SK-N-SH (cell line): ENCODE data around the gene P2RY10. TPM values are rescaled to one million over a fixed set of nuclear protein-coding genes. Genes with fewer than 3 reads are reported as not detected.

Experiments
- CTCF ChIA-PET: fragments of 300-600, 350-600 bp; formaldehyde crosslinking; extraction: SDS; loops from one replicate; lab custom pipeline; 2021; lab: Yijun Ruan, JAX
- POLR2A ChIA-PET: fragments of 350-600 bp; sonication (Branson Sonifier 250); formaldehyde crosslinking; extraction: SDS; loops from one replicate; lab custom pipeline; 2020; ENCODE audit warnings: antibody characterized with exemption, inconsistent platforms; lab: Yijun Ruan, JAX
- DNase-seq: peaks from one replicate; pipeline ENCODE4 v3.0.0; 2012
- H2AFZ ChIP-seq: fragments of 200-600 bp; sonication (generic); 2 replicates; pipeline ENCODE4 v1.8.1; 2016; ENCODE audit warnings: antibody characterized with exemption, mild to moderate bottlenecking, low read depth
- H3F3A ChIP-seq: fragments of 200-600 bp; sonication (generic); replicated peaks from 2 replicates; pipeline ENCODE3; 2016; ENCODE audit warnings: antibody characterized with exemption, mild to moderate bottlenecking; ENCODE audit not compliant: insufficient read depth
- H3K27ac ChIP-seq, 2 experiments: fragments of 200-500 bp in 1 of 2; fragments of 200-600 bp in 1 of 2; sonication (Bioruptor generic) in 1 of 2; sonication (generic), shearing (Covaris generic) in 1 of 2; 2 replicates each; pipeline versions ENCODE4 v1.5.1 to v1.6.1; 2014 to 2016; ENCODE audit warnings: low read depth in 2 of 2, inconsistent platforms in 1 of 2, low read length in 1 of 2, mild to moderate bottlenecking in 1 of 2, mixed read lengths in 1 of 2
- H3K27me3 ChIP-seq: fragments of 200-600 bp; sonication (generic), shearing (Covaris generic); 2 replicates; pipeline ENCODE4 v1.6.1; 2016; ENCODE audit warnings: mixed run types; ENCODE audit not compliant: insufficient read depth
- H3K36me3 ChIP-seq, 2 experiments: fragments of 200-500 bp in 1 of 2; fragments of 200-600 bp in 1 of 2; sonication (Bioruptor generic) in 1 of 2; sonication (generic) in 1 of 2; replicated peaks in 1 of 2; 2 replicates each; pipeline versions ENCODE3 to v1.5.1; 2014 to 2016; ENCODE audit warnings: low read length in 1 of 2, mild to moderate bottlenecking in 1 of 2; ENCODE audit not compliant: insufficient read depth in 2 of 2, control insufficient read depth in 1 of 2
- H3K4me1 ChIP-seq, 2 experiments: fragments of 200-500 bp in 1 of 2; fragments of 200-600 bp in 1 of 2; sonication (Bioruptor generic) in 1 of 2; sonication (generic), shearing (Covaris generic) in 1 of 2; 2 replicates each; pipeline versions ENCODE4 v1.5.1 to v1.6.1; 2014 to 2016; ENCODE audit warnings: low read depth in 1 of 2, low read length in 1 of 2, mixed run types in 1 of 2; ENCODE audit not compliant: insufficient read depth in 2 of 2, control insufficient read depth in 1 of 2
- H3K4me2 ChIP-seq: fragments of 200-600 bp; sonication (generic), shearing (Covaris generic); 2 replicates; pipeline ENCODE4 v1.6.1; 2017; ENCODE audit warnings: mixed run types
- H3K4me3 ChIP-seq, 2 experiments: fragments of 200-500 bp in 1 of 2; fragments of 200-600 bp in 1 of 2; sonication (Bioruptor generic) in 1 of 2; sonication (generic), shearing (Covaris generic) in 1 of 2; 2 replicates each; pipeline versions ENCODE4 v1.5.1 to v1.8.1; 2014 to 2016; ENCODE audit warnings: low read depth in 2 of 2, inconsistent platforms in 1 of 2, low read length in 1 of 2, mild to moderate bottlenecking in 1 of 2, mixed read lengths in 1 of 2, moderate library complexity in 1 of 2
- H3K79me2 ChIP-seq: fragments of 200-600 bp; sonication (generic); 2 replicates; pipeline ENCODE4 v1.8.1; 2017; ENCODE audit warnings: mild to moderate bottlenecking; ENCODE audit not compliant: insufficient read depth
- H3K9ac ChIP-seq: fragments of 200-600 bp; sonication (generic); 2 replicates; pipeline ENCODE4 v1.6.1; 2017; ENCODE audit warnings: mixed run types
- H3K9me2 ChIP-seq: fragments of 200-600 bp; sonication (generic); 2 replicates; pipeline ENCODE4 v1.6.1; 2017; ENCODE audit warnings: mixed run types
- H3K9me3 ChIP-seq: fragments of 200-600 bp; sonication (generic); 2 replicates; pipeline ENCODE4 v1.6.1; 2017; ENCODE audit warnings: mixed run types, mild to moderate bottlenecking, moderate library complexity
- H4K20me1 ChIP-seq: fragments of 200-600 bp; sonication (generic); 2 replicates; pipeline ENCODE4 v1.6.1; 2017; ENCODE audit warnings: mild to moderate bottlenecking, mixed run types; ENCODE audit not compliant: insufficient read depth
- CTCF ChIP-seq: fragments of 200-600 bp; sonication (generic); IDR thresholded peaks from 2 replicates; pipeline ENCODE4 v1.6.1; 2017; ENCODE audit warnings: antibody characterized with exemption, mild to moderate bottlenecking, moderate library complexity
- FOXJ3 ChIP-seq: sonication (generic); formaldehyde crosslinking; IDR thresholded peaks from 2 replicates; pipeline ENCODE4 v1.5.1; 2020; ENCODE audit warnings: mild to moderate bottlenecking, missing genetic modification reagents
- FOXM1 ChIP-seq: IDR thresholded peaks from 2 replicates; pipeline ENCODE4 v1.4.0; 2012; ENCODE audit warnings: low read depth, mild to moderate bottlenecking
- GABPA ChIP-seq: IDR thresholded peaks from 2 replicates; pipeline ENCODE4 v1.4.0; 2012; ENCODE audit warnings: low read depth, mild to moderate bottlenecking
- IRF3 ChIP-seq: fragments of 150-350 bp; IDR thresholded peaks from 2 replicates; pipeline ENCODE4 v1.6.1; 2016; ENCODE audit warnings: mild to moderate bottlenecking, low read depth, low read length
- JUND ChIP-seq: IDR thresholded peaks from 2 replicates; pipeline ENCODE4 v1.4.0; 2012
- MEF2A ChIP-seq: IDR thresholded peaks from 2 replicates; pipeline ENCODE4 v1.4.0; 2012; ENCODE audit warnings: low read depth, borderline replicate concordance
- NFIC ChIP-seq: IDR thresholded peaks from 2 replicates; pipeline ENCODE4 v1.4.0; 2012; ENCODE audit warnings: borderline replicate concordance
- NRF1 ChIP-seq: IDR thresholded peaks from 2 replicates; pipeline ENCODE4 v1.6.1; 2012; ENCODE audit warnings: low read depth, mild to moderate bottlenecking, low read length
- POLR2AphosphoS5 ChIP-seq: IDR thresholded peaks from 2 replicates; pipeline ENCODE4 v1.6.1; 2012; ENCODE audit warnings: low read depth, low read length
- RAD21 ChIP-seq: IDR thresholded peaks from 2 replicates; pipeline ENCODE4 v1.6.1; 2012; ENCODE audit warnings: mild to moderate bottlenecking, low read length
- SMC3 ChIP-seq: IDR thresholded peaks from 2 replicates; pipeline ENCODE4 v1.6.1; 2012; ENCODE audit warnings: low read depth, low read length, improper control_type of control experiment
- TAF1 ChIP-seq: IDR thresholded peaks from 2 replicates; pipeline ENCODE4 v1.6.1; 2012; ENCODE audit warnings: low read depth, mild to moderate bottlenecking, low read length, moderate library complexity, borderline replicate concordance
- TEAD4 ChIP-seq: IDR thresholded peaks from 2 replicates; pipeline ENCODE4 v1.4.0; 2012; ENCODE audit warnings: mild to moderate bottlenecking, borderline replicate concordance; ENCODE audit not compliant: insufficient read depth
- USF1 ChIP-seq: IDR thresholded peaks from 2 replicates; pipeline ENCODE4 v1.4.0; 2012; ENCODE audit warnings: low read depth, borderline replicate concordance
- YY1 ChIP-seq: IDR thresholded peaks from 2 replicates; pipeline ENCODE4 v1.4.0; 2012; ENCODE audit warnings: low read depth, mild to moderate bottlenecking
- ZBTB33 ChIP-seq: IDR thresholded peaks from 2 replicates; pipeline ENCODE4 v1.4.0; 2012; ENCODE audit warnings: low read depth, borderline replicate concordance
- WGBS: methylation state at CpG from one replicate; pipeline ENCODE4 v1.1.6; 2017; ENCODE audit warnings: low lambda C conversion rate; 5-methylcytosine and 5-hydroxymethylcytosine counted together
- polyA plus RNA-seq, 3 experiments: library from polyadenylated mRNA; depleted of rRNA; stranded (reverse); fragments of >200 nt; gene quantifications; 2 replicates each; pipeline ENCODE4 v1.2.3, GENCODE V29; 2012

The P2RY10 gene
- polyA plus RNA-seq, 1 of the 3 experiments (the other 2 are of a cell fraction), result not detected

GRCh38 chrX:78923198-78924015, 21.8 kb upstream of the P2RY10 start:
- no peak overlapping the region for H3K4me3 ChIP-seq
- no peaks in the 10 kb centered on the region for H3K36me3 ChIP-seq
- no peak for DNase-seq
- 1% methylated on average over 3 of the region's 3 CpGs for WGBS
- TF ChIP-seq NRF1 (no peak), IRF3 (no peak), RAD21 (no peak), FOXJ3 (CRISPR knock-in tag) (no peak), TEAD4 (no peak), JUND (no peak), ZBTB33 (no peak), USF1 (no peak), TAF1 (no peak), MEF2A (no peak), FOXM1 (no peak), SMC3 (no peak), NFIC (no peak), POLR2AphosphoS5 (no peak), GABPA (no peak), CTCF (no peak), YY1 (no peak)
- H3K27ac ChIP-seq, result no peak overlapping the region
- no peak overlapping the region for H2AFZ ChIP-seq
- H3K9me3 ChIP-seq, result no peaks in the 10 kb centered on the region
- H3K9ac ChIP-seq, result no peak overlapping the region
- H3K4me2 ChIP-seq, result no peak overlapping the region
- no peaks in the 10 kb centered on the region for H3K4me1 ChIP-seq
- no peaks in the 10 kb centered on the region for H3K27me3 ChIP-seq
- H3K79me2 ChIP-seq, result no peaks in the 10 kb centered on the region
- no peaks in the 10 kb centered on the region for H3F3A ChIP-seq
- CTCF ChIA-PET, result interaction anchor here (0.7 kb wide), 1 partner anchor 14 kb away, joined by 3 read pairs; no protein-coding TSS in a partner anchor
- POLR2A ChIA-PET, result no interaction called here
- no peaks in the 10 kb centered on the region for H4K20me1 ChIP-seq
- H3K9me2 ChIP-seq, result no peaks in the 10 kb centered on the region
